ENCODE results near the gene POP7.

DNA sequence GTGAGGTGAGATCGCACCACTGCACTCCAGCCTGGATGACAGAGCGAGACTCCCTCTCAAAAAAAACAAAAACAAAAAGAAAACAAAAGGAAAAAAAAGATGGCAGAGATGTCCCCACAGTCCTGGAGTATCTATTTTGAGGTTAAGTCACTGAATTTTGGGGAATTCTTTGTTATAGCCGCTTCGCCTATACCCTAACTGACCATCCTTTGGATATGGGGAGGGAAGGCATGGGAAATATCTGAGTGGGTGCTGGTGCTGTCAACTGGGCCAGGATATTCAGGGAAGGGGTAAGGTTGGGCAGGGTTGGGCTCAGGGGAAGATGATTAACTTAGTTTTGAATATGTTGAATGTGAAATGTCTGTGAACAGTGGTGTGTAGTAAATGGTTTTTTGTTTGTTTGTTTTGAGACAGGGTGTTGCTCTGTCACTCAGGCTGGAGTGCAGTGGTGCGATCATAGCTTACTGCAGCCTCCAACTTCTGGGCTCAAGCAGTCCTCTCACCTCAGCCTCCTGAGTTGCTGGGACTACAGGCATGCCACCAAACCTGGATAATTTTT, 40.7 kb upstream of the POP7 start:
- TF ChIP-seq, protein P1, sequence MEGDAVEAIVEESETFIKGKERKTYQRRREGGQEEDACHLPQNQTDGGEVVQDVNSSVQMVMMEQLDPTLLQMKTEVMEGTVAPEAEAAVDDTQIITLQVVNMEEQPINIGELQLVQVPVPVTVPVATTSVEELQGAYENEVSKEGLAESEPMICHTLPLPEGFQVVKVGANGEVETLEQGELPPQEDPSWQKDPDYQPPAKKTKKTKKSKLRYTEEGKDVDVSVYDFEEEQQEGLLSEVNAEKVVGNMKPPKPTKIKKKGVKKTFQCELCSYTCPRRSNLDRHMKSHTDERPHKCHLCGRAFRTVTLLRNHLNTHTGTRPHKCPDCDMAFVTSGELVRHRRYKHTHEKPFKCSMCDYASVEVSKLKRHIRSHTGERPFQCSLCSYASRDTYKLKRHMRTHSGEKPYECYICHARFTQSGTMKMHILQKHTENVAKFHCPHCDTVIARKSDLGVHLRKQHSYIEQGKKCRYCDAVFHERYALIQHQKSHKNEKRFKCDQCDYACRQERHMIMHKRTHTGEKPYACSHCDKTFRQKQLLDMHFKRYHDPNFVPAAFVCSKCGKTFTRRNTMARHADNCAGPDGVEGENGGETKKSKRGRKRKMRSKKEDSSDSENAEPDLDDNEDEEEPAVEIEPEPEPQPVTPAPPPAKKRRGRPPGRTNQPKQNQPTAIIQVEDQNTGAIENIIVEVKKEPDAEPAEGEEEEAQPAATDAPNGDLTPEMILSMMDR (IDR thresholded peaks at IDR 0.05; ENCODE audit: low read depth, low read length), result no peak
- TF ChIP-seq MYC (IDR thresholded peaks at IDR 0.05; ENCODE audit: low read depth, low read length) (no peak), POLR2A (IDR thresholded peaks at IDR 0.05; ENCODE audit: extremely low read depth, insufficient read length) (no peak)
- TF ChIP-seq, protein P2, sequence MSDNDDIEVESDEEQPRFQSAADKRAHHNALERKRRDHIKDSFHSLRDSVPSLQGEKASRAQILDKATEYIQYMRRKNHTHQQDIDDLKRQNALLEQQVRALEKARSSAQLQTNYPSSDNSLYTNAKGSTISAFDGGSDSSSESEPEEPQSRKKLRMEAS (IDR thresholded peaks at IDR 0.05; ENCODE audit: low read depth, low read length), result no peak

Measured in NB4 (cell line).